MV-4-11 (cell line): ENCODE results near the gene ALDH3A2.
"Not testable (repeated sequence)": the region's sequence is repeated elsewhere in the genome, so short reads cannot be mapped to it uniquely, and the experiment has no call there.

ENCODE experiments used
- DNase-seq: peaks from one replicate; lab custom pipeline; 2025; lab: John Stamatoyannopoulos, UW

ALDH3A2 gene

GRCh38 chr17:19651451-19652238, 3.1 kb downstream of the ALDH3A2 start:
- no peak for DNase-seq

- no peak for DNase-seq
Measured at GRCh38 chr17:19652595-19652994, 4.0 kb downstream of the ALDH3A2 start.

GRCh38 chr17:19654342-19654886, 5.9 kb downstream of the ALDH3A2 start:
- no peak for DNase-seq

GRCh38 chr17:19654896-19655295, 6.3 kb downstream of the ALDH3A2 start:
- peak; percentile 3 for DNase-seq

- DNase-seq: no peak
Measured at GRCh38 chr17:19656336-19656735, 7.8 kb downstream of the ALDH3A2 start.

- DNase-seq: peak; percentile 34
Measured at GRCh38 chr17:19656851-19657581, 8.5 kb downstream of the ALDH3A2 start.

- no peak for DNase-seq
Measured at GRCh38 chr17:19659366-19660177, 11.0 kb downstream of the ALDH3A2 start.

GRCh38 chr17:19660219-19660870, 11.8 kb downstream of the ALDH3A2 start:
- no peak for DNase-seq

GRCh38 chr17:19661121-19661520, 12.6 kb downstream of the ALDH3A2 start:
- no peak for DNase-seq

GRCh38 chr17:19663097-19663496, 14.5 kb downstream of the ALDH3A2 start:
- DNase-seq: no peak

GRCh38 chr17:19664136-19664820, 15.7 kb downstream of the ALDH3A2 start:
- no peak for DNase-seq

GRCh38 chr17:19664821-19665181, 16.2 kb downstream of the ALDH3A2 start:
- DNase-seq: no peak

GRCh38 chr17:19669680-19670079, 21.1 kb downstream of the ALDH3A2 start:
- not testable (repeated sequence) for DNase-seq

GRCh38 chr17:19670908-19671307, 22.4 kb downstream of the ALDH3A2 start:
- peak; percentile 58 for DNase-seq

- DNase-seq: no peak
Measured at GRCh38 chr17:19671433-19671832, 22.9 kb downstream of the ALDH3A2 start.

GRCh38 chr17:19672009-19672750, 23.6 kb downstream of the ALDH3A2 start:
- DNase-seq: peak; percentile 38

GRCh38 chr17:19673623-19674022, 25.1 kb downstream of the ALDH3A2 start:
- no peak for DNase-seq

- no peak for DNase-seq
Measured at GRCh38 chr17:19676896-19677295, 28.3 kb downstream of the ALDH3A2 start.

- no peak for DNase-seq
Measured at GRCh38 chr17:19677736-19678379, 29.3 kb downstream of the ALDH3A2 start.
